Mammary epithelial cell (primary cell): Measurements from ENCODE around the gene SLC27A6.

ENCODE experiments used
- EZH2 ChIP-seq: IDR thresholded peaks from 2 replicates; pipeline ENCODE4 v1.6.1; 2012; ENCODE audit warnings: low read length, inconsistent platforms, borderline replicate concordance
- TF ChIP-seq, protein P1 (sequence below), 2 donors: IDR thresholded peaks in 1 of 2; conservative IDR thresholded peaks in 1 of 2; 2 replicates each; pipeline ENCODE4 v1.5.1; 2011 to 2012; ENCODE audit warnings: inconsistent platforms in 2 of 2, low read length in 2 of 2, mild to moderate bottlenecking in 2 of 2, control low read depth in 1 of 2, low read depth in 1 of 2; ENCODE audit not compliant: insufficient read depth in 1 of 2; ENCODE audit errors: extremely low read depth in 1 of 2

DNA sequence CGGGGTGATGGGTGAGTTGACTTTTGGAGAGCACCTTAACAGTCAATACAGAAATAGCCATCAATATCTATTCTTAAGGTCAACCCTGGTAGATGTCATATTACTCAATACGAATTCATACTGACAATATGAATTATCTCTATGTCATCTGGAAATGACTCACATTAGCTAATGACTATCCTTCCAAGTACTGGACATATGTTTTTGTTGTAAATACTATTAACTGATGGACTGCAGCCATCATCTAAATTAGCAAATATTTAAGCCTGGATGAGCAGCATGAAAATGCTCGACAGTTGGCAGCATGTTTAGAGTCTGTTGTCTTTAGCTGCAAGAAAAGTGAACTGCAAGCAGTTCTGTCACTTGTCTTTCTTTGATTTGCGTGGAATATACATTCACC is 109.6 kb downstream of the SLC27A6 start:
- TF ChIP-seq, protein P1, sequence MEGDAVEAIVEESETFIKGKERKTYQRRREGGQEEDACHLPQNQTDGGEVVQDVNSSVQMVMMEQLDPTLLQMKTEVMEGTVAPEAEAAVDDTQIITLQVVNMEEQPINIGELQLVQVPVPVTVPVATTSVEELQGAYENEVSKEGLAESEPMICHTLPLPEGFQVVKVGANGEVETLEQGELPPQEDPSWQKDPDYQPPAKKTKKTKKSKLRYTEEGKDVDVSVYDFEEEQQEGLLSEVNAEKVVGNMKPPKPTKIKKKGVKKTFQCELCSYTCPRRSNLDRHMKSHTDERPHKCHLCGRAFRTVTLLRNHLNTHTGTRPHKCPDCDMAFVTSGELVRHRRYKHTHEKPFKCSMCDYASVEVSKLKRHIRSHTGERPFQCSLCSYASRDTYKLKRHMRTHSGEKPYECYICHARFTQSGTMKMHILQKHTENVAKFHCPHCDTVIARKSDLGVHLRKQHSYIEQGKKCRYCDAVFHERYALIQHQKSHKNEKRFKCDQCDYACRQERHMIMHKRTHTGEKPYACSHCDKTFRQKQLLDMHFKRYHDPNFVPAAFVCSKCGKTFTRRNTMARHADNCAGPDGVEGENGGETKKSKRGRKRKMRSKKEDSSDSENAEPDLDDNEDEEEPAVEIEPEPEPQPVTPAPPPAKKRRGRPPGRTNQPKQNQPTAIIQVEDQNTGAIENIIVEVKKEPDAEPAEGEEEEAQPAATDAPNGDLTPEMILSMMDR (conservative IDR thresholded peaks at IDR 0.05 in 1 of 2, IDR thresholded peaks at IDR 0.05 in 1 of 2; ENCODE audit: extremely low read depth in 1 of 2, insufficient read depth in 1 of 2, low read depth in 1 of 2, low read length in 2 of 2): no peak
- TF ChIP-seq EZH2: no peak
